Stimulated activated CD8-positive, alpha-beta memory T cell treated with anti-CD3 and anti-CD28 coated beads, Interleukin-15, amount 100 ng/mL, for 4 hours (primary cell): ENCODE data around the gene PDXDC1.
A peak's percentile ranks its signal among the peaks of the same experiment; 100 is the strongest.
"Not testable (repeated sequence)": the region's sequence is repeated elsewhere in the genome, so short reads cannot be mapped to it uniquely, and the experiment has no call there.

Source experiments
- DNase-seq, 2 donors: peaks; one replicate each; pipeline ENCODE4 v3.0.0-alpha.2; 2020; ENCODE audit warnings: low read depth in 2 of 2

The PDXDC1 gene

DNA sequence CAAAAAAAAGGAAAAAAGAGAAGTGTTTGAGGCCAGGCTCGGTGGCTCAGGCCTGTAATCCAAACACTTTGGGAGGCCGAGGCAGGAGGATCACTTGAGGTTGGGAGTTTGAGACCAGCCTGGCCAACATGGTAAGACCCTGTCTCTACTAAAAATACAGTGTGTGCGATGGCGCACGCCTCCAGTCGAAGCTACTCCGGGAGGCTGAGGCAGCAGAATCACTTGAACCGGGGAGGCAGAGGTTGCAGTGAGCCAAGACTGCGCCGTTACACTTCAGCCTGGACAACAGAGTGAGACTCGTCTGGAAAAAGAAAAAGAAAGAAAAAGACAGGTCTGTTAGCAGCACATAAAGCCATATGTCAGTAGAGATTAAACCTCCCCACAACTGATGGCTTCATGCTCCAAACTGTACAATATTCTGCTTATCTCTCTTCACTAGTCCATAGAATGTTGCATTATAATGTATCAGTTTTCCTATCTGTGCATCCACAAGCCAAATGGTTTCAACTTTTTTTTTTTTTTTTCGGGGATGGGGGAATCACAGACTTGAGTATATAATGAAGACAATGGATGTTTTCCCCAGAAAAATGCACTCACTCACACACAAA, 3.1 kb upstream of the PDXDC1 start:
- DNase-seq: not testable (repeated sequence)

DNA sequence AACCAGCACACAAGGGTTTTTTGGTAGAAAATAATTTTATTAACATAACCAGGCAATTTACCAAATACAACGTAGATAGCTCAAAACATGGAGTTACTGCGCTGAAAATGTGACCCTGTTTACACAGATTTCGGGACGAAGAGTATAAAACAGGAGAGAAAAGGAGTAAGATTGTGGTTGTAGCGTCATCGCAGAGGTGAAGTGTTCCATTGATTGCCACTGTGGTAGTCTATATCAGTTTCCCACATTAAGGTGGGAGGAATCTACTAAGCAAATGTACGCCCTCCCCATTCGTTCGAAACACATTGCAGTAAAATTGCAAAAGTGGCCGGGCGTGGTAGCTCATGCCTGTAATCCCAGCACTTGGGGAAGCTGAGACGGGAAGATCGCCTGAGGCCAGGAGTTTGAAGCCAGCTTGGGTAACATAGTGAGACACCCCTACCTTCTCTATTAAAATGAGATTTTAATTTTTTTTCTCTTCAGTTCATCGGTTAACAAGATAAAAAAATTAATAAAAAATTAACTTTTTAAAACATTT, 972 bp upstream of the PDXDC1 start:
- not testable (repeated sequence) for DNase-seq

DNA sequence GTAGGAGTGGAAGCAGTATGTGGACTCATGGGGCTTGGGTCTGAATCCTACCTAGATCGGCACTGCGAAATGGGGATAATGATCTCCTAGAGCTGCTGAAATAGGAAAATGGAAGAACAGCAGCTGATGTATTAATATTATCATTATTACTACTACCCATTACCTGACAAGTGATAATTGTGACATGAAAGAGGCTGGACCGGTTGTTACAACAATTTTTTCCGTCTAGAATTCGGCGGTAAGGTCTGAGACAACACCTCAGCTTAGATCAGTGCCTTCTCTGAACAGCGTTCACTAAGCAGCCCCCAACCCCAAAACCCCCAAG, 533 bp upstream of the PDXDC1 start:
- not testable (repeated sequence) for DNase-seq

DNA sequence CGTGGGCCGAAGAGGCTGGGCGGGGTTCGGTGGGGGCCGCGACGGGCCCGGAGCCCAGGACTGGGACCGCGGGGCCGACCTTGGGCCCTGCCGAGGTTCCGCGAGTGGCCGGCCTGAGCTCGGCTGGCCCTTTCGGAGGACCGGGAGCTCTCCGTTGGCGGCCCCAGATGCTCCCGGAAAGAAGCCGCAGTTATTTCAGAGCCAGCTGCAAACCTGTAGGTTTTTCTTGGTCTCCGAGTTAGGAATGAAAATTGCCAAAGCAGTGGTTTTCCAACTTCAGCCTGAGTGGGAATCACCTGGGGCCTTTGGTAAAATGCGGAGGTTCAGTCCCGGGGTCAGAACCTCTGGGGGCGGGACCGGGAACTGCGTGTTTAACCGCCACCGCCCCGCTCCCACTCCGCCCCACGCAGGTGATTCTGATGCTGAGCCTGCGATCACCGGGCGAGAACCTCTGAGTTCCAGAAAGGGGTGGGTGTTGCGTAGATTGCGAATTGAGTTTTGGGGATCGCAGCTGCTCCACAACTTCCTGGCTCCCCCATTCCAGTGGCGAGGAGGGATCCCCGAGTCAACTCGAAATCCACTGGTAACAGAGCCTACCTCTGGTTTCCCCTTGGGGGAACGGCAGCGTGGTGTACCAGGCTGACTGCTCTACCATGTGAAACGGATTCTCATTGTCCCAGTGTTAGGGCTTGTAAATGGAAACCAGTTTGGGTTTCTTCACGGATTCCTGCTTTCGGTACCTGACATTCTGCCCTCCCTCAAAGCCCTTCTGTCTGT, 780 bp downstream of the PDXDC1 start:
- peak; percentile 30 to 42 for DNase-seq

DNA sequence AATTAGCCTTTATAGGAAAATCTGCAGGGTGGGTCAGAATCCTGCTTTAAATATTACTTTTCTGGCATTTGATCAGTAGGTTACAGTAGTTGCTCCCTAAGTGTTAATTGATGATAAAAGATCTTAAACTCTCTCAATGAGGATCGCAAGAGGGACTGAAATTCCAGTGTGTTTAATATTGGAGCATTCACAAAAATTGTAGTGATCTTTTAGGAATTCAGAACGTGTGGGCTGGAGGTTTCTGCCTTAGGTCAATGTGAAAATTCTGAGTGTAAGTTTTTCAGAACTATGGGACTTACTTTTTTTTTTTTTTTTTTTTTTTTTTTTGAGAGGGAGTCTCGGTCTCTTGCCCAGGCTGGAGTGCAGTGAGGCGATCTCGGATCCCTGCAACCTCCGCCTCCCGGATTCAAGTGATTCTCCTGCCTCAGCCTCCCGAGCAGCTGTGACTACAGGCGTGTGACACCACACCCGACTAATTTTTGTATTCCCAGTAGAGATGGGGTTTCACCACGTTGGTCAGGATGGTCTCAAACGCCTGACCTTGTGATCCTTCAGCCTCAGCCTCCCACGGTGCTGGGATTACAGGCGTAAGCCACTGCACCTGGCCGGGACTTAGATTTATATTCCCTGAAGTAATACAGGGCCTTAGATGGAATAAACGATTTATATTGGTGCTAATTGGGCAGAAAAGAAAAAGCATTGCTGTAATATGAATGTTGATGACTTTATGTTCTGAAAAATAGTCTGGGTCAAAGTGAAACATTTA, 2.3 kb downstream of the PDXDC1 start:
- DNase-seq: not testable (repeated sequence)

DNA sequence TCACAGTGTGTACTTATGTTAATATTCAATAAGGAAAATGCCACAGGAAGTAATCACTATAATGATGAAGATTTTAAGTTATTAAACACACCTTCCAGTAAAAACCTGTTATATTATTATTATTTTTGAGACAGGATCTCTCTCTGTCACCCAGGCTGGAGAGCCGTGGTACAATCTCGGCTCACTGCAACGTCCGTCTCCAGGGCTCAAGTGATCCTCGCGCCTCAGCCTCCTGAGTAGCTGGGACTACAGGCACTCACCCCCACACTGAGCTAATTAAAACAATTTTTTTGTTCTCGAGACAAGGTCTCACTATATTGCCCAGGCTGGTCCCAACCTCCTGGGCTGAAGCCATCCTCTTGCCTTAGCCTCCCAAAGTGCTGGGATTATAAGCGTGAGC, 3.5 kb downstream of the PDXDC1 start:
- DNase-seq: not testable (repeated sequence)

DNA sequence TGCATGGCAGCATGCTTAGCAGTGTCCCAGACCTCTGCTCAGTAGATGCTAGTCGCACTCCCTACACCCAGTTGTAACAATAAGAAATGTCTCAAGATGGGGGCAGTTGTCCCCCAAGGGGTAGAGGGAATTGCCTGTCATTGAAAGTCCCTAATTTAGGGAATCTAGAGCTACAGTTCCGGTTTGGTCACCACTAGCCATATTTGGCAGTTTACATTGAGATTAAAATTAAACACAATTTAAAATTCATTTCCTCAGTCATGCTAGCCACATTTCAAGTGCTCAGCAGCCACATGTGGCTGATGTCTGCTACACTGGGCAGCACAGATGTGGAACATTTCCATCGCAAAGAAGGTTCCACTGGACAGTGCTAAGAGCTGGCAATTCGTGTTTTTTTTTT, 4.1 kb downstream of the PDXDC1 start:
- DNase-seq: not testable (repeated sequence)

DNA sequence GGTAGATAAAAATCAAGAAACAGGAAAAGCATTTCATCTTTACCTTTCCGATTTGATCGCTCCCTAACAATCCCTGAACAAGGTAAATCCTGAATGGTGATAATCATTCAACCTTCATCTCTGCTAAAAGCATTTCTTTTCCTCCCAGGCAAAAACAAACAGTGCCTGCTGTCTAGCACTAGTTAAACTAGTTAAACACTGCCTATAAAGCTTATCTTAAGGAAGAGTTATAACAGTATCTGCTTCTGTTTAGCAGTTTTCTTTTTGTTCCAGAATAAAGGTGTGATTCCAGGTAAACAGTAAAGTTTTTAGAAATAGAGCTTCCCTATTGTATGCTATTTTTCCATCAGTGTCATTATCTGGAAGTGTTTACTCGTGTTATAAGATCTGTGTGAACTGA, 6.4 kb downstream of the PDXDC1 start:
- DNase-seq: not testable (repeated sequence)

DNA sequence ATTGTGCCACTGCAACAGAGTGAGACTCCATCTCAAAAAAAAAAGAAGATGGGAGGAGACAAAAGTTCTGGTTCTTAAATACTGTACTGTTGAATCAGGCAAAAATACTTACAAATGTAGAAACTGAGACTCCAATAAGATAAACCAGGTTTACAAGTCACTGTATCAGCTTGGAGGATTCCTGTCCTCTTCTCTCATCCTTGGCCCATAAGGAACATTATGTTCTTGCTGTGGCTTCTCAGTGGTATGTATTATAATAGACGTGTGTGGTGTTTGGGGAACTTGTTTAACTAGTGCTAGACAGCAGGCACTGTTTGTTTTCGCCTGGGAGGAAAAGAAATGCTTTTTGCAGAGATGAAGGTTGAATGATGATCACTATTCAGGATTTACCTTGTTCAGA, 7.7 kb downstream of the PDXDC1 start:
- not testable (repeated sequence) for DNase-seq

DNA sequence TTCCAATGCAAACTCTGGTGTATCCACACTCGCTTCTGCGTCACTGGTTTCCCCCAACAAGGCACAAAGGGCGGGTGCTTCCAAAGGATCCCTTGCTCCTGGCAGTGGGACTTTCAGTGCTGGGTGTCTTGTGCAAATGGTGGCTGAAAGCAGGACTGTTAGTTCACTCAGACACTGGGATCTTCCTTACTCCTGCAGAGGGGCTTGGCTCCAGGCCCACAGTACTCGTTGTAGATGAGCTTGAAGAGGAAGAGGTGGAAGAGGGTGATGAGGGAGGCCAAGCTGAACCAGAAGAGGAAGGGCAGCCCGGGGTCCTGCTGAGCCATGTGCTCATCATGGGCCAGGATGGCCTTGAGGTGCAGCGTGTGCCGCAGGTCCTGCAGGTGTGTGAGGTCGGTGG, 13.3 kb downstream of the PDXDC1 start:
- DNase-seq: not testable (repeated sequence)

DNA sequence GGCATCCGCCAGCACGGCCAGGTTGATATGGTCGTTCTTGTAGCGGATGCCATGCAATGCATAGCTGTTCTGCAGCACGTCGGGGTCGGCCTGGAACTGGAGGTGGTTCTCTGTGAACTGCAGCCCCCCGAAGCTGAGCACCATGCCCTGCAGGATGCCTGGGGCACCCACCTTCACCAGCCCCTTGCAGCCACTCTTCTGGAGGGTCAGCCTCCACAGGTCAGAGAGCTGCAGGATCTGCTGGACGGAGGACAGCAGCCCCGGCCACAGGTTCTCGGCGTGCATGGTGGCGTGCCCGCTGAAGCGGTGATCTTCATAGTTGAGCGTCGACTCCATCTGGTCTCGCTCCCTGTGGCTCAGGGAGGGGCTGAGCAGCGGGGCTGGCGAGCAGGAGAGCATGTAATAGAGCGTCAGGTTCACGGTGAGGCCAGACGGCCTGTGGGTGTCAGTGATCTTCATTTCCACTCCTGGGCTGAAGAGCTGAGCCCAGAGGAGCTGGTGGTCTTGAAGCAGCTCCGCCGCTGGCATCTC, 13.9 kb downstream of the PDXDC1 start:
- not testable (repeated sequence) for DNase-seq

DNA sequence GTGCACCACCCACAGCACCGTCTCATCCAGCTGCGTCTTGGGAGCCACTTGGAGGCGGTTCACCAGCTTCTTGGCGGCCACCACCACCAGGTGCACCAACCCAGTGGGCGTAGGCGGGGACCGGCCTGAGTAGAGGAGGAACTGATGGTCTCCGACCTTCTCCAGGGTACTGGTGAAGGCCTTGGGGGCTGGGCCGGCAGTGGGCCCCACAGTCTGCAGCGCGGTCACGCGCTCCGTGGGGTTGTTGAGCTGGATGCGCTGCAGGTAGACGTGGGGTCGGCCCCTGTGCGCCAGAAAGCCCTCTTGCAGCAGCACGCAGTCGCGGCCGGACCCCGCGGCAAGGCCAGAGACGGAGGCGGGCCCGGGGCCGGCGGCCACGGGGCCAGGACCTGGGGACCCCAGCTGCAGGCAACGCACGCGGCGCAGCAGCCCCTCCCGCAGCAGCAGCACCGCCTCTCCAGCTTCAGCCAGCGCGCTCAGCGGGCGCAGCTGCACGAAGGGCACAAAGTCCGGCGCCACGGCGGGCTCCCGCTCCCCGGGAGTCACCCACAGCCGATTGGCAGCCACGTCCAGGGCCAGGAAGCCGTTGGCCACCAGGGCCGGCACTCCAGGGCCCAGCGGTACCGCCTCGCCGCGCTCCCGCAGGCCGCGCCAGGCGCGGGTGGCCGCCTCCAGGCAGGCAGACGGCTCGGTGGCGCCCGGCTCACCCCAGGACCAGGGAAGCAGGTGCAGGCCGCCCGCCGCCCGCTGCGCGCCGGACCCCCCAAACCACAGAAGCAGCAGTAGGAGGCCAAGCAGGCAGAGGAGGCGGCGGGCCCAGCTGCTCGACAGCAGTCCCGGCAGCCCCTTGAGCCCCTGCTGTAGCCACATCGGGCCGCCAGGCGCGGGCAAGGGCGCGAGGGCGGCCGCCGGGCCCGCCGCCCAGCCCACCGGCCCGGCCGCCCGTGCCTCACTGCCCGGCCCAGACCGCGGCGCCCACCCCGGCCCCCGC, 14.8 kb downstream of the PDXDC1 start:
- not testable (repeated sequence) for DNase-seq

DNA sequence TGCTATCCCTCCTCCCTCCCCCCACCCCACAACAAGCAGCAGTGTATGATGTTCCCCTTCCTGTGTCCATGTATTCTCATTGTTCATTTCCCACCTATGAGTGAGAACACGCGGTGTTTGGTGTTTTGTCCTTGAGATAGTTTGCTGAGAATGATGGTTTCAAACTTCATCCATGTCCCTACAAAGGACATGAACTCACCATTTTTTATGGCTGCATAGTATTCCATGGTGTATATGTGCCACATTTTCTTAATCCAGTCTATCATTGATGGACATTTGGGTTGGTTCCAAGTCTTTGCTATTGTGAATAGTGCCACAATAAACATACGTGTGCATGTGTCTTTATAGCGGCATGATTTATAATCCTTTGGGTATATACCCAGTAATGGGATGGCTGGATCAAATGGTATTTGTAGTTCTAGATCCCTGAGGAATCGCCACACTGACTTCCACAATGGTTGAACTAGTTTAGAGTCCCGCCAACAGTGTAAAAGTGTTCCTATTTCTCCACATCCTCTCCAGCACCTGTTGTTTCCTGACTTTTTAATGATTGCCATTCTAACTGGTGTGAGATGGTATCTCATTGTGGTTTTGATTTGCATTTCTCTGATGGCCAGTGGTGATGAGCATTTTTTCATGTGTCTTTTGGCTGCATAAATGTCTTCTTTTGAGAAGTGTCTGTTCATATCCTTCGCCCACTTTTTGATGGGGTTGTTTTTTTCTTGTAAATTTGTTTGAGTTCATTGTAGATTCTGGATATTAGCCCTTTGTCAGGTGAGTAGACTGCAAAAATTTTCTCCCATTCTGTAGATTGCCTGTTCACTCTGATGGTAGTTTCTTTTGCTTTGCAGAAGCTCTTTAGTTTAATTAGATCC, 18.7 kb downstream of the PDXDC1 start:
- not testable (repeated sequence) for DNase-seq

DNA sequence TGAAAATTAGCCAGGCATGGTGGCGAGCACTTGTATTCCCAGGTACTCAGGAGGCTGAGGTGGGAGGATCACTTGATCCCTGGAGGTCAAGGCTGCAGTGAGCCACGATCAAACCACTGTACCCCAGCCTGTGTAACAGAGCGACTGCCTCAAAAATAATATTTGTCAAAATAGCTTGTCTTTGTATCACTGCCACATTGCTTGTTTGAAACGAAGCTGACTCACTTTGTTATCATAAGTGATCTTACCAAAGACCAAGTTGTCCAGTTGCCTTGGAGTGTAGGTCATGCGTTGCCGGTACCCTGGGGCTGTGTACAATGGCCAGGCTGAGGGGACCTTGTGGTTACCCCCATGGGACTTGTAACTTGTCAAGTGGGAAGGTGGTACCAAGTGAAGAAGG, 21.9 kb downstream of the PDXDC1 start:
- not testable (repeated sequence) for DNase-seq

DNA sequence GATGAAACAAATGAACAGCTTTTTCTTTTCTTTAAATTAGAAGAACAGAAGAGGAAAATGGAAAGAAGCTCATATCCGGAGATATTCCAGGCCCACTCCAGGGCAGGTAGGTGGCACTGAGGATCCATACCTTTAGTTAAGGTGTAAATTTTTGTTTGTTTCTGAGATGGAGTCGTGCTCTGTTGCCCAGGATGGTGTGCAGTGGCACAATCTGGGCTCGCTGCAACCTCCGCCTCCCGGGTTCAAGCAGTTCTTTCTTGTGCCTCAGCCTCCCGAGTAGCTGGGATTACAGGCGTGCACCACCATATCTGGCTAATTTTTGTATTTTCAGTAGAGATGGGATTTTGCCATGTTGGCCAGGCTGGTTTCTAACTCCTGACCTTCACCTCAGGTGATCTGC, 23.5 kb downstream of the PDXDC1 start:
- not testable (repeated sequence) for DNase-seq

DNA sequence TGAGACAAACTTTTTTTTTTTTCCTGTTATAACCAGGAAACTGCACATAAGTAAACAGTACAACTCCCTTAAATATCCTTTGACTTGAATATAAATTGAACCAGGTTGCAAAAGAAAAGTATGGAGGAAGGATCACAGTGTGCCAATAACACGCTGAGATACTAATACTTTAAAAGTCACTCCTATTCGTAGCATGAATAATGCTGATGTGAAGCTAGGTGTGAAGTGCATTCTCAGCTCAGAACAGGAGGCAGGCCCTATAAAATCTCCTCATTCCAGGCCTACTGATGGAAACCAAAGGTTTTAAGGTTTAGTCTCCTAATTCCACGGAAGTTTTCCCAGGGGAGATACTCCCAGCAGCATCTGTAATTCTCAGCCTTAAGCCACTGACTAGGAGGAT, 25.0 kb downstream of the PDXDC1 start:
- not testable (repeated sequence) for DNase-seq

DNA sequence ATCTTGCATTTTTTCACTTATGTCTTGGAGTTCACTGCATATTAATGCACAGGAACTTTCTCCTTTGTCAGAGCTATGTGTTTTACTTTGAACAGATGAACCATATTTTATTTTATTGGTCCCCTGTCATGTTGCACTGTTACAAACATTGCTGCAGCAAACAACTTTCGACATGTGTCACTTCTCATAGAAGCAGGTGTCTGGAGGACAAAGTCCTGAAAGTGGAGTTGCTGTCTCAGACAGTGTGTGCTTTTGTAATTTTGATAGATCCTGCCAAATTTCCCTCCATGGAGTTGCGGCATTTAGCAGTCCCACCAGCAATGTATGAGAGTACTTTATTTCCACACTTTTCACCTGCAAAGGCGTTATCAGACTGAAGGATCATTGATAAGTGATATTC, 27.6 kb downstream of the PDXDC1 start:
- DNase-seq: not testable (repeated sequence)

DNA sequence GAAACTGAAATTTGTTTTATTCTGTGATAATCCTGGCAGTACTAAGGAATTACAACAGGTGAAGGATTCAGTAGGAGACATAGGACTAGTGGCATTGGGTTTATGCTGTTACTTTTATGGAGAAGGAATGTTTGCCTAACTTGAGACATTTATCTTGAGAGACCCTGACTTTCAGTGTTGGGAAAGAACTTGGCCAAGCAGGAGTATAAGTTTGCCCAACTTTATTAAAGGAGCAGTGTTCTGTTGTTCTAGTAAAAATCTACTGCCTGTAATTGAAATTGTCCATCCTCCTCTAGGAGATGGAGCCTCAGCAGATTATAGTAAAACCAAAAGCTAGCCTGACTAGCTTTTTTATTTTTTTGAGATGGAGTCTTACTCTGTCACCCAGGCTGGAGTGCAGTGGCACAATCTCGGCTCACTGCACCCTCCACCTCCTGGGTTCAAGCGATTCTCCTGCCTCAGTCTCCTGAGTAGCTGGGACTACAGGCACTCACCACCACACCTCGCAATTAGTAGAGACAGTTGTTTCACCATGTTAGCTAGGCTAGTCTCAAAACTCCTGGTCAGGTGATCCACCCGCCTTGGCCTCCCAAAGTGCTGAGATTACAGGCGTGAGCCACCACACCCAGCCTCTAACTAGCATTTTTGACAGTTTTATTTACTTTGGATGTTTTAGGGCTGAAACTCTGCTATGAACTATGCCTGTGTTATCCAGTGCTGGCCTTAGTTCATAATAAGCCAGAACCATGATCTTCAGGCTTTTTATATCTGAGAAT, 30.7 kb downstream of the PDXDC1 start:
- not testable (repeated sequence) for DNase-seq

DNA sequence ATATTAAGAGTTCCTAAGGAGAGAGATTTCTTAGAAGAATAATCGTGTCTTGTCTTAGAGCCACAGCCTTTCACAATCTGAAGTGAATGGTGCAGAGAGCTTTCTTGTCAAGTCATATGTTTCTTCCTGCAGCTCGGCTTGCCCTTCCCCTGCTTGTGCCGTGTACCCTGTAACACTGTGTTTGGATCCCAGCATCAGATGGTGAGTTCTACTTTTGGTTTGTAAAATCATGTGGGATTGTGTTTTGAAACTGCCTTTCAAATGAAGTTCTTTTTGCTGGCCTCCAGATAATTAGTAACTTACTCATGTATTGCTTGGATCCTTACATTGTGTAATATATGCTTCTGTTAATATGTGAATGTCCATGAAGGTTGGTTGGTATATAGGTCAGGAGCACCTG, 33.8 kb downstream of the PDXDC1 start:
- DNase-seq: not testable (repeated sequence)
